ENCODE data around the gene XPR1.

XPR1 gene

GRCh38 chr1:180615493-180616290 lies 16.1 kb upstream of the XPR1 start:
- FAIRE-seq, result no peak

DNA sequence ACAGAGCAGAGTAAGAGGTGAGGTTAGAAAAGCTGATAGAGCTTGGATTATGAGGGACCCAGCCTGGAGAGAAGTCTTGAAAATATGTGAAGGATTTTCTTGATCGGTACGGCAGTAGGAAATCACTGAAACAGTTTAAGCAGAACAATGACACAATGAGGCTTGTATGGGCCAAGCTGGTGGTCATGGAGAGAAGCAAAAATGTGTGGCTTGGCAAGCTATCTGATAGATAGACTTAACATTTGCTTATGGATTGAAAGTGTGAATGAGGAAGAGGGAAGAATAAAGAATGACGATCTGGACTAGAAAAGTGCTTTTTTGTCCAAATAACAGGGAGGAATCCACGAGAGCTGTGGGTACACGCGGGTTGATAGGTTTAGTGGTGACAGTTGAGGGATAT lies 15.4 kb upstream of the XPR1 start:
- no peak for FAIRE-seq

- FAIRE-seq, result no peak
These were observed 13.9 kb upstream of the XPR1 start for GRCh38 chr1:180617774-180618395.

- no peak for FAIRE-seq
These were observed 11.2 kb upstream of the XPR1 start for GRCh38 chr1:180620581-180620980.

DNA sequence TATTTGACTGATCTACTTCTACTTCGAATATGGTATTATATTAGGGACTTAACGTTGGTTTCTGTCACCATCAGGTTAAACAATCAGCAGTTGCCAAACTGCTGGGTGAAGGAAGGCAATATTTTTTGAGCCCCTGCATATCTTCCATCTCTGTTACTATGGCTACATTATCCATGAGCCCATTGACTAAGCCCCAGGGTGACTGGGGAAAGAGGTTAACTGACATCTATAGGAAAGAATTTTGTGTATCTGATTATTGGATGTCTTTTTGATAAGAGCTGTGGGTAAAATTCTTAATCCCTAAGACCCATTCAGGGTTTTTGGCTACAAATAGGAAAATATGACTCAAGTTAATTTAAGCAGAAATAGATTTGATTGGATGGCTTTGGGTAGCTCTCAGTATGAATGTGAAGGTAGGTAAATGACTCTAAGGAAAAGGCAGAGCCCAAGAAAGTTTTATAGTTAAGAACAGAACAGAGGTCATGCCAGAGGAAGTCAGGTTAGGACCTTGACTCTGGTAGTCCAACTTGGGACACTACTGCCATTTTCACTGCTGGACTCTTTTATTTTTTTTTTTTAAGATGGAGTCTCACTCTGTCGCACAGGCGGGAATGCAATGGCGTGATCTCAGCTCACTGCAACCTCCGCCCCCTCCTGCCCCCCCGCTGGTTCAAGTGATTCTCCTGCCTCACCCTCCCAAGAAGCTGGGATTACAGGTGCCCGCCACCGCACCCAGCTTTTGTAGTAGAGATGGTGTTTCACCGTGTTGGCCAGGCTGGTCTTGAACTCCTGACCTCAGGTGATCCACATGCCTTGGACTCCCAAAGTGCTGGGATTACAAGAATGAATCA lies 8.9 kb upstream of the XPR1 start:
- FAIRE-seq, result no peak

DNA sequence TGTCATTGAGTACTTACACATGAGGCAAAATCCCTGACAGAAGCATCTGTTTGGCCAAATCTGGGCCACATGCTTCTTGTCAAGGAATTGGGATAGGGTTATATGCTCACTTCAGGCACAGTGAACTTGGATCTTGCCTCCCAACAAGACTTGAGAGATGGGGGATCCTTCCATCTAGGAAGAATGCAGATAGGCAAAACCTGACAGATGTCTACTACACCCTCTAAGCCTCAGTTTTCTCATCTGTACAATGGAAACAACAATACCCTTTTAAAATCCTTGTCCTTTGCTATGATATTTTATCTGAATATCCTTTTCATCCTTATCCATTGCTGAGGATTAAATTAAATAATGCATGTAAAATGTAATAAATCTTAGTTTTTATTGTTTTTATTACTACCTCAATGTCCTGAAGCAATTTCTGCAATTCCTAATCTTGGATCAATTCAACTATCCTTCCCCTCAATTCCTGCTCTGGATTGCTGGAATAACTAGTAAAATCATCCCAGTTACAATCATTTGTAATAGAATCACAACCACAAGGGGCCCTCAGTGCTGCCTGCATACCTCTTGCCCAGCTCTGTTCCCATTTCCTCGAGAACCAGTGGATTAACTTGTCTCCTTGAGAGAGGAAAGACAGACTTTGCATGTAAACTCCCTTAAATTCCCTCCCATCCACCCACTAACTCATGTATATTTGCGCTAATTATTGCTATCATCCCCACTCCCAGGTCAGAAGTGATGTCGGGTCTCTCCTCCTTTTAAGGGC lies 8.1 kb upstream of the XPR1 start:
- FAIRE-seq, result no peak

DNA sequence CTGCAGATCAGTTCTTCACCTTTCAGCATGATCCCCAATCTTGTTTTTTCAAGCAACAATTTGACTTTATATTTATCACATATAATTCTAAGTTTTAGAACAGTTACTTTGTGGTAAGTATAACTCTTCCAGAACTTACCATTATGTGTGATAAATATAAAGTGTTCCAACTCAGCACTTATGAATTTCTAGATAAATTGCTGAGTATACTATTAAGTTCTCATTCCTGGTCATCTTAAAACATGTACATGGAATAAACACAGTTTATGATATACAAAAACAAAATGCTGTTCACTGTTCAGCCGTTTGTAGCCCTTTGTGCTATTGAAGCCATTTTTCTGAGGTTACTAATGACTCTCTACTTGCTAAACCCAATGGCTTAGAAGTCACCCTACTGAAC lies 5.1 kb upstream of the XPR1 start:
- FAIRE-seq, result no peak

DNA sequence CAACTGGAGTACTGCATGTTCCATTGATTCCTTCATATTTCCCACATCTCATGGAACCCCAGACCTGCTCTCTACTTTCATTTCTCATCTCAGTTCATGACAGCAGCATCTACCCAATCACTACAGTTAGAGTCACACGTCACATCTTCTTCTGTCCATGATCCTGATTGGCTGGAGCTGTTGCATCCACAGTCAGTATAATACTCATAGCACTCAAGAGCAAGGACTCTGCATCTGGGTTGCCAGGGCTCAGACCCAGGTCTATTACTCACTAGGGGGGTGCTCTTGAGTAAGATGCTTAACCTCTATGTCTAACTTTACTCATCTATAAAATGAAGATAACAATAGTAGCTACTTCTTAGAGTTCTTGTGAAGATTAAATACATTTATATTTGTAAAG lies 4.4 kb upstream of the XPR1 start:
- no peak for FAIRE-seq

GRCh38 chr1:180628646-180629045 lies 3.2 kb upstream of the XPR1 start:
- no peak for FAIRE-seq

- no peak for FAIRE-seq
These were observed 1.2 kb upstream of the XPR1 start for GRCh38 chr1:180630408-180631193.

GRCh38 chr1:180631194-180631765 lies 542 bp upstream of the XPR1 start:
- FAIRE-seq, result no peak

- FAIRE-seq, result no peak
These were observed 669 bp downstream of the XPR1 start for GRCh38 chr1:180632326-180633056.

DNA sequence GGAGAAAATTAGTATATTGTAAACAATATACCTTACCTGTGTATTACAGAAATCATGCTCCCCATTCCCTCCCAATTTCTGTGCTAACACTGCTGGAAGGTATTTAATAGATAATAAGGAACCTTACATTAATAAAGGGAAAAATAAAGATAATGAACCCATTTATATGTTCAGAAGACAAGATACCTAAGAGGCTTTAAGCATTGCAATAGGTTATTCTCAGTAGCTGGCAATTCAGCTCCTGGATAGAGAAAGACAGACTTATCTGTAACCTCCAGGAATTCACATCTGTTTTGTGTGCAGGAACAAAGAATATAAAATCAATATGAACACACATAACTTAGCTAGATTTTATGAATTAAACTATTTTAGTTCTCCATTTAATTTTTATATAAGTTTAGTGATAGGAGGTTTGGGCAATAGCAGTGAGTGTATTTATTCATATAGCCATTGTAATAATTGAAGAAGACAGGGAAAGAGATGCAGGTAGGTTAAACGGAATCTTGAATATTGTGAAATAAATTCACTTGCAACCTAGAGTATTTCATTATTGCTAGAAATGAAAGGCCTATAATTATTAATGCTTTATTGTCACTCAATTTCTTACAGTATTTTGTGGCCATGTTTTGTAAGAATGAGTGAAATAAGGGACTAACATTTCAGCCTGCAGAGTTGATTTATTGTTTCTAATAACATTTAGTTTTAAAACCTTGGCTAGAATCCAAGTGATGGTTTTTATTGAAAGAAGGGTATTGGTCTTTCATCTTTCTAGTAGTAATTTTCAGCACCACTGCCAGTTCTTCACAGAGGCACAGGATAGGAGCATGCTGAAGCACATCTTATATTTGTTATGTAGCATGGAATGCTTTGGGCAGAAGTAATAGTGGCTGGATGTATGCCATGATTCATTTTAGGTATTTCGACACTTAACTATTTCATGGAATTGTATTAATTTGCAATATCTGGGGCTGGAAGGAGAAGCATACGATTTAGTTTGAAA lies 1.5 kb downstream of the XPR1 start:
- no peak for FAIRE-seq

DNA sequence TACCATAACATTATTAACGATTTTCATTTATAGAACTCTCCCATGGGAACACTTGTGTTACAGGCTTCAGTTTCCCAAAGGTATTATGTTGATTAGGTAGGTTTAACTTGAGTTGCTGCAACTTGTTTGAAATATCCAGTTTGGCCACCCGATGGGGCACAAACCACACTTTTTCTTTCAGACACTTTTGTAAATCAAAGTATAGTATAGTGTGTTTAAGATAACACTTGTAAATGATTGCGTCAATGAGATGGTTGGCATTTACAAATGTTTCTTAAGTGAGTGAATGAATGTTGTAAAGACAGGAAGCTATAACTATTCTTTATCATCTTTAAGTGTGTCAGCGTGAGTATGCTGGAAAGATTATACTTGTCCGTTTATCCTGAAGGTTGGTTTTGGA lies 4.3 kb downstream of the XPR1 start:
- FAIRE-seq, result no peak

DNA sequence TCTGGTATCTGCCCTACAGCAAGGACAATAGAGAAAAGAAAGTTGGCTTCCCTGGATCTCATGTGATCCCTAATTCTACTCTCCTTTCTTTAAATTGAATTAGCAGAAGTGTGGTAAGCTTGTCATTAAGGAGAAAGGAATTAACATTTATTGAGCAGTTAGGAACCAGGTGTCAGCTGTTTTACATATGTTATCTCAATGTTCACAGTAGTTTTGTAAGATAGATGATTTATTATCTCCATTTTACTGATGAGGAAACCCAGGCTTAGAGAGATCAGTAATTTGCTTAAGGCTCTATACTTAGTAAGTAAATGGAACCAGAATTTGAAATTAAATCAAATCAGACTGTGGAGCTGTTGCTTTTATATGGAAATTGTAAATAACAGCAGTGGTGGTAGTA lies 8.0 kb downstream of the XPR1 start:
- FAIRE-seq, result no peak

- FAIRE-seq, result no peak
These were observed 8.7 kb downstream of the XPR1 start for GRCh38 chr1:180640531-180640949.

GRCh38 chr1:180641662-180642061 lies 9.8 kb downstream of the XPR1 start:
- FAIRE-seq, result no peak

- FAIRE-seq, result no peak
These were observed 11.0 kb downstream of the XPR1 start for GRCh38 chr1:180642781-180643180.

- no peak for FAIRE-seq
These were observed 11.9 kb downstream of the XPR1 start for GRCh38 chr1:180643693-180644092.
